ENCODE measurements around the gene SPDYE16.
A peak's percentile ranks its signal among the peaks of the same experiment; 100 is the strongest.
"Not testable (repeated sequence)": the region's sequence is repeated elsewhere in the genome, so short reads cannot be mapped to it uniquely, and the experiment has no call there.

Gene SPDYE16

DNA sequence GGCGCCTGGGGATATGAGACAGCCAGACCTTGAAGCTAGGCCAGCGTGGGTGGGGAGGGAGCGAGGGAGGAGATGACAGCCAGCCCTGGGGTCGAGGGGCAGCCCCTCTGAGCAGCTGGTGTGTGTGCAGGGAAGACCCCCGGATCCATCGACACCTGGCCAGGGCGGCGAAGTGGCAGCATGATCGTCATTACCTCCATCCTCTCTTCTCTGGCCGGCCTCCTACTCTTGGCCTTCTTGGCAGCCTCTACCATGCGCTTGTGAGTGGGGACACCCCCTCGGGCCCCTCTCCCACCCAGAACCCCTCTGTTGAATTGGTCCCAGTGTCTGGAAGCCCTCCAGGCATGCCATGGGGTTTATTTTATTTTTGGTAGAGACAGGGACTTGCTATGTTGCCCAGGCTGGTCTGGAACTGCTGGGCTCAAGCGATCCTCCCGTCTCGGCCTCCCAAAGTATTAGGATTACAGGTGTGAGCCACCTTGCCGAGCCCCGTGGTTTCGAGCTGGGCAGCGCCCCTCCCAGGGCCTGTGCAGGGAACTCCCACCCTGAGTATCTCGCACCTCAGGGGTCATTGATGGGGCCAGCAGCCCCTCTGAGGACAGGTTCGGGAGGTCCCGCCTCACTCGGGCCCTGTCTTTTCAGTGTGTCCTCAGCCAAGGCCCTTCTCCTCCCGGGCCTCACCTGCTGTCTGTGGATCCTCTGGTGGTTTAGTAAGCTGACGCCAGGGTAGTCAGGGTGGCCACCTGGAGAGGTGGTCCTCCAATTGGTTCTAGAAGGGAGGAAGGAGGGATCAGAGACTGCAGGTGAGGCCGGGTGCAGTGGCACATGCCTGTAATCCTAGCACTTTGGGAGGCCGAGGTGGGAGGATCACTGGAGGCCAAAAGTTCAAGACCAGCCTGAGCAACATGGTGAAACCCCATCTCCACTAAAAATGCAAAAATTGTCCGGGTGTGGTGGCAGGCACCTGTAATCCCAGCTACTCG is 29.0 kb downstream of the SPDYE16 start:
- Histone ChIP-seq H3K4me1 (ENCODE audit: control insufficient read depth, low read length) (peaks cover 3% of the 10 kb centered on the region; the same call in 1 of the 2 replicates), H3K79me2 (ENCODE audit: control insufficient read depth, low read length) (no peaks in the 10 kb centered on the region), H3K9me3 (ENCODE audit: control insufficient read depth, insufficient read depth, low read length) (no peaks in the 10 kb centered on the region), H3K4me2 (ENCODE audit: low read length) (no peak overlapping the region), H4K20me1 (ENCODE audit: control insufficient read depth, insufficient read depth, low read depth, low read length) (no peaks in the 10 kb centered on the region), H3K4me3 (ENCODE audit: low read length) (no peak overlapping the region), H3K27me3 (ENCODE audit: control insufficient read depth, low read length) (peaks cover 8% of the 10 kb centered on the region; the same call in 1 of the 2 replicates), H3K36me3 (ENCODE audit: control insufficient read depth, low read length) (no peaks in the 10 kb centered on the region), H3K27ac (ENCODE audit: low read depth, low read length) (no peak overlapping the region), H3K9me2 (replicated peaks; ENCODE audit: control insufficient read depth, low read length) (no peaks in the 10 kb centered on the region), H3F3A (ENCODE audit: control insufficient read depth, insufficient read depth) (no peaks in the 10 kb centered on the region)
- TF ChIP-seq, protein P1, sequence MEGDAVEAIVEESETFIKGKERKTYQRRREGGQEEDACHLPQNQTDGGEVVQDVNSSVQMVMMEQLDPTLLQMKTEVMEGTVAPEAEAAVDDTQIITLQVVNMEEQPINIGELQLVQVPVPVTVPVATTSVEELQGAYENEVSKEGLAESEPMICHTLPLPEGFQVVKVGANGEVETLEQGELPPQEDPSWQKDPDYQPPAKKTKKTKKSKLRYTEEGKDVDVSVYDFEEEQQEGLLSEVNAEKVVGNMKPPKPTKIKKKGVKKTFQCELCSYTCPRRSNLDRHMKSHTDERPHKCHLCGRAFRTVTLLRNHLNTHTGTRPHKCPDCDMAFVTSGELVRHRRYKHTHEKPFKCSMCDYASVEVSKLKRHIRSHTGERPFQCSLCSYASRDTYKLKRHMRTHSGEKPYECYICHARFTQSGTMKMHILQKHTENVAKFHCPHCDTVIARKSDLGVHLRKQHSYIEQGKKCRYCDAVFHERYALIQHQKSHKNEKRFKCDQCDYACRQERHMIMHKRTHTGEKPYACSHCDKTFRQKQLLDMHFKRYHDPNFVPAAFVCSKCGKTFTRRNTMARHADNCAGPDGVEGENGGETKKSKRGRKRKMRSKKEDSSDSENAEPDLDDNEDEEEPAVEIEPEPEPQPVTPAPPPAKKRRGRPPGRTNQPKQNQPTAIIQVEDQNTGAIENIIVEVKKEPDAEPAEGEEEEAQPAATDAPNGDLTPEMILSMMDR (IDR thresholded peaks at IDR 0.05; ENCODE audit: low read depth, low read length, poor library complexity, severe bottlenecking), result no peak
- TF ChIP-seq EZH2phosphoT487 (IDR thresholded peaks at IDR 0.05; ENCODE audit: borderline replicate concordance, low read length), result no peak

DNA sequence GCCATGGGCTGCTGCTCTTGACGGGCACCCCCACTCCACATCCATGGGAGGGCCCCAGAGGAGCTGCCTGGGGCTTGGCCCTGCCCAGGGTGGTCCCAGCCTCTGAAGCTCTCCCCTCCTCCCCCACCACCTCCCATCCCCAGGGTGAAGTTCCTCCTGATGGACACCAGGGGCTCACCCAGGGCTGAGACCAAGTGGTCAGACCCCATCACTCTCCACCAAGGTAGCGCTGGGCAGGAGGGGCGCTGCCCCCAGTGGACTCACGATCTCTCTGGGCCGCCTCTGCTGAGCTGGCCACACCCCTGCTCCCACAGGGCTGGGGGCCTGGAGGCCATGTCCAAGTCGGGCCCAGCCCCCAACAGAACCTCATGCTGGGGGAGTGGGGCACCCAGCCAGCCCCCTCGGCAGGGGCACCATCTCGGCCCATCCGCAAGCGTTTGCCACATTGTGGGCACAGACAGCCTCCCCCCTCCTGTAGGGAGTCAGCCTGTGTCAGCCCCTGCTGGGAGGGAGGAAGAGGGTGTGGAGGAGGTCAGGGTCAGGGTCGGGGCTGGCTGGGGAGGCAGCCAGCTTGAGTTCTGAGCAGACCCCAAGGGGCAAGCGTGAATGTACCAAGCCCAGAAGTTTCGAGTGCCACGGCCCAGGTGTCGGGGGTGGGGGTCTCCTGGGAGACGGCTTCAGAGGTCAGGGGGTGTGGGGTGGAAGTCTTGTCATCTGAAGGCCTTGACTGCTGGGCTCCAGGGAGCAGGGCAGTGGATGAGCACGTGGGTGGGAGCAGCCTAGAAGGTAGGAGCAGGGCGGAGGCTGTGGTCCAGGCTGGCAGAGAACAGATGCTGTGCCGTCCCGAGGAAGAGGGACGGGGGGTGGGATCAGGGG is 29.9 kb downstream of the SPDYE16 start:
- Histone ChIP-seq H3K9me3 (ENCODE audit: control insufficient read depth, insufficient read depth, low read length) (no peaks in the 10 kb centered on the region), H4K20me1 (ENCODE audit: control insufficient read depth, insufficient read depth, low read depth, low read length) (no peaks in the 10 kb centered on the region), H3K9me2 (replicated peaks; ENCODE audit: control insufficient read depth, low read length) (no peaks in the 10 kb centered on the region), H3K4me2 (ENCODE audit: low read length) (no peak overlapping the region), H3K4me1 (ENCODE audit: control insufficient read depth, low read length) (peaks cover 3% of the 10 kb centered on the region; the same call in 1 of the 2 replicates), H3F3A (ENCODE audit: control insufficient read depth, insufficient read depth) (no peaks in the 10 kb centered on the region), H3K36me3 (ENCODE audit: control insufficient read depth, low read length) (no peaks in the 10 kb centered on the region), H3K27ac (ENCODE audit: low read depth, low read length) (no peak overlapping the region), H3K79me2 (ENCODE audit: control insufficient read depth, low read length) (no peaks in the 10 kb centered on the region), H3K4me3 (ENCODE audit: low read length) (no peak overlapping the region), H3K27me3 (ENCODE audit: control insufficient read depth, low read length) (peaks cover 8% of the 10 kb centered on the region; the same call in 1 of the 2 replicates)
- no peak for TF ChIP-seq EZH2phosphoT487 (IDR thresholded peaks at IDR 0.05; ENCODE audit: borderline replicate concordance, low read length)
- TF ChIP-seq, protein P1 (IDR thresholded peaks at IDR 0.05; ENCODE audit: low read depth, low read length, poor library complexity, severe bottlenecking), result peak; percentile 22

DNA sequence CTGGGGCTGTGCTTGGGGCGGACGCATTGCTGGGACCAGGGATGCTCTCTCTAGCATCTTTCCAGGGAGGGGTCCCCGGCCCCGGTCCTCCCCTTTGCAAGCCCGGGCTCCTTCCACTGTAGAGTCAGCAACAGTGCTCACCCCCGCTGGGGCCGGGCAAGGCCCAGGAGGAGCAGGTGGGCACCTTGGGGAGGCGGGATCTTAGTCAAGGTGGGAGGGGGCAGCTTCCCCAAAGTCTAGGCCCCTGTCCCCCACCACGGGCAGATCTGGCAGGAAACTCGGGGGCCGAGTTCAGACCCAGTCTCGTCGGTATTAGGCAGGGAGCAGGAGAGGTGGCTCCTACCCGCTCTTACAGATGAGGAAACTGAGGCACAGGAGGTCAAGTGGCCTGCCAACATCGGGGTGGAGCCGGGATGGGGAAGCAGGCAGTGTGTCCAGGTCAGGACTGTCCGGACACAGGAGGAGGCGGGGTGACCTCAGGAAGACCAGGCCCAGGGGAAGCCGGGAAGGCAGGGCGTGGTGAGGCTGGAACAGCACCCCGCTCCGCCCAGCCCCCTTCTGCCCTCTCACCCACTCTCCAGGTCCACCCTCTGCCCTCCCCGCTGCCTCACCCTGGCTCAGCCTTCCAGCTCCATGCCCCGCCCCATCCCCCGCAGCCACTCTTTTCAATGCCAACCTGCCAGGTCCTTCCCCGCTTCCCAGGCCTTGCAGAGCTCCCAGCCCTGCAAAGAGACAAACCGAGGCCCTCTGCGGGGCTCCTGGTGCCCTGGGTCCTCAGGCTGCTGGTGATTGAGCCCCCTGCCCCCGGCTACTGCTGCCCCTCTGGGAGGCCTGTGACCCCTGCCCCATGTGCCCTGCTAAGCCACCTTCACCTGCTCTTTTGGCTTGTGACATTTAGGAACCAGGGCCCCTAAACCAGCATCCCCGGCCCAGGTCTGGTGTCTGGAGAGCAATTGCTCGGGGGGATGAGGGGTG is 30.9 kb downstream of the SPDYE16 start:
- not testable (repeated sequence) for H3K79me2 ChIP-seq (ENCODE audit: control insufficient read depth, low read length); H3K4me2 ChIP-seq (ENCODE audit: low read length); H3K27ac ChIP-seq (ENCODE audit: low read depth, low read length); H3K9me3 ChIP-seq (ENCODE audit: control insufficient read depth, insufficient read depth, low read length); H3F3A ChIP-seq (ENCODE audit: control insufficient read depth, insufficient read depth); H3K36me3 ChIP-seq (ENCODE audit: control insufficient read depth, low read length); H3K27me3 ChIP-seq (ENCODE audit: control insufficient read depth, low read length); H3K4me3 ChIP-seq (ENCODE audit: low read length); H4K20me1 ChIP-seq (ENCODE audit: control insufficient read depth, insufficient read depth, low read depth, low read length); H3K9me2 ChIP-seq (replicated peaks; ENCODE audit: control insufficient read depth, low read length); H3K4me1 ChIP-seq (ENCODE audit: control insufficient read depth, low read length)

DNA sequence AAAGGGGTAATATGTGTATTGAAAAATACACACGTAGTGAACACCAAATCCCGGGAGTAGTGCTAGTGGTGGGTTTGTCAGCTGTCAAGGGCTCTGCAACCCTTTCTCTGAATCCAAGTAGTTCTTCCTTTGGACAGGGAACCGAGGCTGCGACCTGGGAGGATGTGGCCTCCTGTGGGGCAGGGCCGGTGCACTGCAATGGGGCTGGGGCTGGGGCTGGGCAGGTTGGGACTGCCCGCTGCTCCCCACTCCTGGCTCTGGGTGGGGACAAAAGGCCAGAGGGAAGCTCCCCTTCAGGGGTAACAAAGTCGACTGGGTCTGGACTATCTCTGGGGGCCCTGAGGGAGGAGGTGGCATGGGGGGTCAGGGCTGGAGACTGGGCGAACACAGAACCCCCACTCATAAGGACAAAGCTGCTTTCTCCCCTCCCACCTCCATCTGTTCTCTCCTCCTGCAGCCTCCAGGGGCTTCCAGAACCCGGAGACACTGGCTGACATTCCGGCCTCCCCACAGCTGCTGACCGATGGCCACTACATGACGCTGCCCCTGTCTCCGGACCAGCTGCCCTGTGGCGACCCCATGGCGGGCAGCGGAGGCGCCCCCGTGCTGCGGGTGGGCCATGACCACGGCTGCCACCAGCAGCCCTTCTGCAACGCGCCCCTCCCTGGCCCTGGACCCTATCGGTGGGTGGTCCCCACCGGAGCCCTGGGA is 31.7 kb downstream of the SPDYE16 start:
- not testable (repeated sequence) for H3K27me3 ChIP-seq (ENCODE audit: control insufficient read depth, low read length); H3K79me2 ChIP-seq (ENCODE audit: control insufficient read depth, low read length); H3K9me3 ChIP-seq (ENCODE audit: control insufficient read depth, insufficient read depth, low read length); H3F3A ChIP-seq (ENCODE audit: control insufficient read depth, insufficient read depth); H3K27ac ChIP-seq (ENCODE audit: low read depth, low read length); H3K36me3 ChIP-seq (ENCODE audit: control insufficient read depth, low read length); H3K4me3 ChIP-seq (ENCODE audit: low read length); H3K4me2 ChIP-seq (ENCODE audit: low read length); H4K20me1 ChIP-seq (ENCODE audit: control insufficient read depth, insufficient read depth, low read depth, low read length); H3K9me2 ChIP-seq (replicated peaks; ENCODE audit: control insufficient read depth, low read length); H3K4me1 ChIP-seq (ENCODE audit: control insufficient read depth, low read length)
